Measurements from ENCODE around the gene SLC35F3. TPM values are rescaled to one million over a fixed set of nuclear protein-coding genes. Genes with fewer than 3 reads are reported as not detected.

Gene SLC35F3
- total RNA-seq, 3 donors from 2014 or later, result 0.17 to 0.89 (median 0.20) TPM

- Histone ChIP-seq H3K4me3 (no peak overlapping the region), H3K4me1 (ENCODE audit: low read depth) (no peaks in the 10 kb centered on the region), H3K36me3 (ENCODE audit: low read depth) (no peaks in the 10 kb centered on the region), H3K9me3 (no peaks in the 10 kb centered on the region)
- intact Hi-C loops (cut with DNase I, micrococcal nuclease), result no loop called here
- ATAC-seq (no peak), DNase-seq (no peak)
- no peak for TF ChIP-seq CTCF (IDR thresholded peaks at IDR 0.05)
Measured at GRCh38 chr1:233933339-233933738, 28.9 kb downstream of the SLC35F3 start.

- H3K36me3 ChIP-seq (ENCODE audit: low read depth), result no peaks in the 10 kb centered on the region
- intact Hi-C loops (cut with DNase I, micrococcal nuclease), result no loop called here
- H3K4me1 ChIP-seq (ENCODE audit: low read depth), result no peaks in the 10 kb centered on the region
- H3K9me3 ChIP-seq, result no peaks in the 10 kb centered on the region
- DNase-seq (no peak), ATAC-seq (no peak)
- TF ChIP-seq CTCF (IDR thresholded peaks at IDR 0.05), result no peak
- H3K4me3 ChIP-seq, result no peak overlapping the region
Measured at GRCh38 chr1:233935297-233935868, 30.9 kb downstream of the SLC35F3 start.

- DNase-seq (no peak), ATAC-seq (no peak)
- intact Hi-C loops (cut with DNase I, micrococcal nuclease), result no loop called here
- no peaks in the 10 kb centered on the region for H3K4me1 ChIP-seq (ENCODE audit: low read depth)
- no peak for TF ChIP-seq CTCF (IDR thresholded peaks at IDR 0.05)
- no peaks in the 10 kb centered on the region for H3K36me3 ChIP-seq (ENCODE audit: low read depth)
- H3K9me3 ChIP-seq, result no peaks in the 10 kb centered on the region
- H3K4me3 ChIP-seq, result no peak overlapping the region
Measured at GRCh38 chr1:233936422-233936821, 31.9 kb downstream of the SLC35F3 start.

- H3K4me3 ChIP-seq, result no peak overlapping the region
- H3K36me3 ChIP-seq (ENCODE audit: low read depth), result no peaks in the 10 kb centered on the region
- no peaks in the 10 kb centered on the region for H3K9me3 ChIP-seq
- no peaks in the 10 kb centered on the region for H3K4me1 ChIP-seq (ENCODE audit: low read depth)
- TF ChIP-seq CTCF (IDR thresholded peaks at IDR 0.05), result no peak
- ATAC-seq (no peak), DNase-seq (no peak)
- intact Hi-C loops (cut with DNase I, micrococcal nuclease), result no loop called here
Measured at GRCh38 chr1:233936842-233937241, 32.4 kb downstream of the SLC35F3 start.

- no peak overlapping the region for H3K4me3 ChIP-seq
- DNase-seq (no peak), ATAC-seq (no peak)
- no peaks in the 10 kb centered on the region for H3K4me1 ChIP-seq (ENCODE audit: low read depth)
- TF ChIP-seq CTCF (IDR thresholded peaks at IDR 0.05), result no peak
- intact Hi-C loops (cut with DNase I, micrococcal nuclease), result no loop called here
- H3K36me3 ChIP-seq (ENCODE audit: low read depth), result no peaks in the 10 kb centered on the region
- H3K9me3 ChIP-seq, result no peaks in the 10 kb centered on the region
Measured at GRCh38 chr1:233938476-233938875, 34.0 kb downstream of the SLC35F3 start.

- Histone ChIP-seq H3K9me3 (no peaks in the 10 kb centered on the region), H3K4me1 (ENCODE audit: low read depth) (no peaks in the 10 kb centered on the region), H3K4me3 (no peak overlapping the region), H3K36me3 (ENCODE audit: low read depth) (no peaks in the 10 kb centered on the region)
- intact Hi-C loops (cut with DNase I, micrococcal nuclease), result no loop called here
- no peak for TF ChIP-seq CTCF (IDR thresholded peaks at IDR 0.05)
- DNase-seq (no peak), ATAC-seq (no peak)
Measured at GRCh38 chr1:233939451-233939850, 35.0 kb downstream of the SLC35F3 start.
